Measurements from ENCODE around the gene CCSER1.

Gene CCSER1

DNA sequence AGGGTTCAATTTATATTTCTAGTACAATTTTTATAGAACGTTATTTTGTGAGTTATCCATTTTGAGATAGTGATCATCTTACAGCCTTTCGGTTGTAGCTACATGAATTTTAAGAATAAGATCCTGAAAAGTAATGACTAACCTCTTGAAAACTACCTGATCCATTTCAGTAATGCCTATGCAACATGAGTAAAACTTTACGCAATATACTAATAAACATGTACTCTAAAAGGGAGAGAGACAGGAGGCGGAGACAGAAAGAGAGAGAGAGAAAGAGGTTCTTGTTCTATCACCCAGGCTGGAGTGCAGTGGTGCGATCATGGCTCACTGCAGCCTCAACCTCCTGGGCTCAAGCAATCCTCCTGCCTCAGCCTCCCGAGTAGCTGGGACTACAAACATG, 816.1 kb downstream of the CCSER1 start:
- Histone ChIP-seq H3K27ac (no peak overlapping the region), H3K4me3 (ENCODE audit: low read depth, low read length) (no peak overlapping the region), H3K36me3 (no peaks in the 10 kb centered on the region), H3K27me3 (ENCODE audit: insufficient read depth, low read depth, severe bottlenecking) (no peaks in the 10 kb centered on the region), H3K9me3 (ENCODE audit: severe bottlenecking) (no peaks in the 10 kb centered on the region)
- TF ChIP-seq, protein P1, sequence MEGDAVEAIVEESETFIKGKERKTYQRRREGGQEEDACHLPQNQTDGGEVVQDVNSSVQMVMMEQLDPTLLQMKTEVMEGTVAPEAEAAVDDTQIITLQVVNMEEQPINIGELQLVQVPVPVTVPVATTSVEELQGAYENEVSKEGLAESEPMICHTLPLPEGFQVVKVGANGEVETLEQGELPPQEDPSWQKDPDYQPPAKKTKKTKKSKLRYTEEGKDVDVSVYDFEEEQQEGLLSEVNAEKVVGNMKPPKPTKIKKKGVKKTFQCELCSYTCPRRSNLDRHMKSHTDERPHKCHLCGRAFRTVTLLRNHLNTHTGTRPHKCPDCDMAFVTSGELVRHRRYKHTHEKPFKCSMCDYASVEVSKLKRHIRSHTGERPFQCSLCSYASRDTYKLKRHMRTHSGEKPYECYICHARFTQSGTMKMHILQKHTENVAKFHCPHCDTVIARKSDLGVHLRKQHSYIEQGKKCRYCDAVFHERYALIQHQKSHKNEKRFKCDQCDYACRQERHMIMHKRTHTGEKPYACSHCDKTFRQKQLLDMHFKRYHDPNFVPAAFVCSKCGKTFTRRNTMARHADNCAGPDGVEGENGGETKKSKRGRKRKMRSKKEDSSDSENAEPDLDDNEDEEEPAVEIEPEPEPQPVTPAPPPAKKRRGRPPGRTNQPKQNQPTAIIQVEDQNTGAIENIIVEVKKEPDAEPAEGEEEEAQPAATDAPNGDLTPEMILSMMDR (IDR thresholded peaks at IDR 0.05; ENCODE audit: low read depth, low read length): no peak
- no peak for DNase-seq

DNA sequence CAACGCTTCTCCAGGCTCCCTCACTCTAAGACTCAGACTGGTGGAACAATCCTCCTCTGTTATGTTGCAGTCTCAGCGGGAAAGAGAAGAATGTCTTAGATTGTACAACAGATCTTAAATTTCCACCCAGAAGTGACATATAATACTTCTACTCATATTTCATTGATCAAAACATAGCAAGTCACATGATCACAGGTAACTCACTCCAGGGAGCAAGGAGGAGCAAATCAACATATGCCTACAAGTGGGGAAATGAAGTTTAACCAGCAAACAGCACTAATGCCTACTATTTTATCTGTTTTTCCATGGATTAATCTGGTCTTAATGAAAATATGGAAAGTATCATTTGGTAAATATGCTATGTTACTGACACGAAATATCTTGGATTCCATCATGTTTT, 819.8 kb downstream of the CCSER1 start:
- Histone ChIP-seq H3K27me3 (ENCODE audit: insufficient read depth, low read depth, severe bottlenecking) (no peaks in the 10 kb centered on the region), H3K27ac (no peak overlapping the region), H3K9me3 (ENCODE audit: severe bottlenecking) (no peaks in the 10 kb centered on the region), H3K4me3 (ENCODE audit: low read depth, low read length) (no peak overlapping the region), H3K36me3 (no peaks in the 10 kb centered on the region)
- TF ChIP-seq, protein P1 (IDR thresholded peaks at IDR 0.05; ENCODE audit: low read depth, low read length): no peak
- no peak for DNase-seq

DNA sequence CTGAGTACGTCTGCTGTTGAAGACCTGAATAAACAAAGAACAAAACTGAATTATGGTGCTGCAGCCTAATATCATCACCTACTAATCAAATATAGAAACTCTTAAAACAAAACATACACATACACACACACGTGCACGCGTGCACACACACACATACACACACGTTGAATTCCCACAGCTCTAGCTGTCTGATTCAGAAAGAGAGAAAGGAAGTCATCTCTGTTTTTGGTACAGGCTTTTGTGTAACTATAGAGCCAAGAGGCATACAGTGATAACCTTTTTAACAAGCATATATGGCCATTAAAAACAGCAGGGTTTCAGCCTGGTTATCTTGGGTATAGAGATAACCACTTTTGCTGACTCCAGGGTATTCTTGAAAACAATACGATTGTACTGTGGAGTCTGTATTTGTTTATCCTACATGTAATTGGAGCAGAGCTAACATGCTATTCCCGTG, 823.2 kb downstream of the CCSER1 start:
- no peak overlapping the region for H3K27ac ChIP-seq
- H3K36me3 ChIP-seq: no peaks in the 10 kb centered on the region
- no peak overlapping the region for H3K4me3 ChIP-seq (ENCODE audit: low read depth, low read length)
- H3K9me3 ChIP-seq (ENCODE audit: severe bottlenecking): no peaks in the 10 kb centered on the region
- no peaks in the 10 kb centered on the region for H3K27me3 ChIP-seq (ENCODE audit: insufficient read depth, low read depth, severe bottlenecking)
- DNase-seq: no peak
- TF ChIP-seq, protein P1 (IDR thresholded peaks at IDR 0.05; ENCODE audit: low read depth, low read length): no peak

DNA sequence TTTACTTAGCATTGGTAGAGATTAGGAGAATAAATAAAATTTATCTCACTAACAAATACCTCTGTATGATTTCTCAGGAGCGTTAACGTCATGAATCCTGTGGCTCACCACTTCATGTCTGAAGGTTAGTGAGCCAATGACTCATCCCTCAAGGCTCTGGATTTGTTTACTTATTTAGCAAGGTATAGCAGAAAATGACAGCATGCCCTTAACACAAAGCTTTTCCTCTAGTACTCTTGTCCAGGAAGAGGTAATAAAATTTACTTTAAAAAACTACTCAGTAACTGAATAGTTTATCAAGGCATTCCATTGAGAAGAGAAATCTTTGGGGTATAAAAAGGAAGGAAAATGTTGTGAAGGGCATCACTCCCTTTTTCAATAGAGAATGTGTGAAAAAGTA, 823.8 kb downstream of the CCSER1 start:
- H3K27ac ChIP-seq: no peak overlapping the region
- no peak for DNase-seq
- TF ChIP-seq, protein P1 (IDR thresholded peaks at IDR 0.05; ENCODE audit: low read depth, low read length): no peak
- no peak overlapping the region for H3K4me3 ChIP-seq (ENCODE audit: low read depth, low read length)
- H3K27me3 ChIP-seq (ENCODE audit: insufficient read depth, low read depth, severe bottlenecking): no peaks in the 10 kb centered on the region
- no peaks in the 10 kb centered on the region for H3K9me3 ChIP-seq (ENCODE audit: severe bottlenecking)
- H3K36me3 ChIP-seq: no peaks in the 10 kb centered on the region

DNA sequence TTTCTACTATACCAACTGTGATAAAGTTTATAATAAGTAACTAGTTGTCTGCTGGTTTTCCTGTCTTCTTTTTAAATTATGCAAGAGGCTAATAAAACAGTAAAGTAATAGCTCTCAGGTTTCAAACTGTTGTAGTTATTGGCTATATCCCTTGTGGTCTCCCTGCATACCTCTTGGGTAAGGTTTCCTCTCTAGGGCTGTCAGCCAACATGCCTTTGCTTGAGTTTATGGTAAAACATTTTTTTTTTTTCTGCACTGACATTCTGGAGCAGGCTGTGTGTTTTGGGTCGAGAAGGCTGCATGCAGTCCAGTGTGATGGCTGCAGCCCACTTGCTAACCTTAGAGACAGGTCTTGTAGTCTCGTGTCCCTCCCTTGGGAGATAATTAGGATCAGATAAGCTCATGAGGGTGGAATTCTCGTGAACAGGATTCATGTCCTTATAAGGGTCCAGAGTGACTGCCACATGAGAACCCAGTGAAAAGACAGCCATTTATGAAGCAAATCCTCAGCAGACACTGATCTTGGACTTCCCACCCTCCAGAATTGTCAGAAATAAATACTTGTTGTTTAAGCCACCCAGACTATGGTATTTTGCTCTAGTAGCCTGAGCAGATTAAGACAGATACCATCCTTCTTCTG, 831.2 kb downstream of the CCSER1 start:
- no peaks in the 10 kb centered on the region for H3K9me3 ChIP-seq (ENCODE audit: severe bottlenecking)
- H3K4me3 ChIP-seq (ENCODE audit: low read depth, low read length): no peak overlapping the region
- no peak for DNase-seq
- no peaks in the 10 kb centered on the region for H3K27me3 ChIP-seq (ENCODE audit: insufficient read depth, low read depth, severe bottlenecking)
- H3K27ac ChIP-seq: no peak overlapping the region
- H3K36me3 ChIP-seq: no peaks in the 10 kb centered on the region
- TF ChIP-seq, protein P1 (IDR thresholded peaks at IDR 0.05; ENCODE audit: low read depth, low read length): no peak

DNA sequence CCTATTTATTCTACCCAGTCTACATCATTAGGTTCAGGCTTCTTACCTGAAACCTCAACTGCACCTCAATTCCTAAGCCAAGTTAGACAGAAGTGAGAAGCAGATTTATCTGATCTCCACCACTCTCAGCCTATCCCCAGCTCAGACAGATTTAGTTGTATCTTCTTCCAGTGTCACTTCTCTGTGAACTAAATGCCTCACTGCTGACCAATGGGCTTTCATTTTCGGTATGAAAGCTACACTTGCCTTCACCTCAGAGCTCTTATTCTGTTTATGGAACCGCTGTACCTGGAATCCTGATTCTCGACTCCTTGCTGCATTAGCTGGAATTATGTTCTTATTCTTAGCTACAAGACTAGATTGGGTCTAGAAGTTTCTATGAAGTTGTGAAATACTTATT, 833.2 kb downstream of the CCSER1 start:
- H3K27ac ChIP-seq: no peak overlapping the region
- no peak for DNase-seq
- TF ChIP-seq, protein P1 (IDR thresholded peaks at IDR 0.05; ENCODE audit: low read depth, low read length): no peak
- no peak overlapping the region for H3K4me3 ChIP-seq (ENCODE audit: low read depth, low read length)
- no peaks in the 10 kb centered on the region for H3K27me3 ChIP-seq (ENCODE audit: insufficient read depth, low read depth, severe bottlenecking)
- H3K9me3 ChIP-seq (ENCODE audit: severe bottlenecking): no peaks in the 10 kb centered on the region
- no peaks in the 10 kb centered on the region for H3K36me3 ChIP-seq

All from WERI-Rb-1 (cell line).